GM12874 (cell line): ENCODE results near the gene USP7.

Experiments used
- CTCF ChIP-seq: IDR thresholded peaks from 2 replicates; pipeline ENCODE4 v1.5.1; 2011; ENCODE audit warnings: low read depth, mild to moderate bottlenecking, control low read depth, low read length, moderate library complexity; ENCODE audit not compliant: insufficient read depth

Gene USP7

GRCh38 chr16:8869212-8869987 lies 94.3 kb downstream of the USP7 start:
- peak; percentile 27; the same call in 1 of the 2 replicates for TF ChIP-seq CTCF

GRCh38 chr16:8868416-8869211 lies 95.1 kb downstream of the USP7 start, which contains the start of gene CARHSP1:
Gene CARHSP1, minus strand, starts transcription at chr16:8869006. Its CDS starts 9,678 bp downstream, at chr16:8859328.
- no peak for TF ChIP-seq CTCF

GRCh38 chr16:8867932-8868415 lies 95.7 kb downstream of the USP7 start:
- no peak for TF ChIP-seq CTCF

- no peak for TF ChIP-seq CTCF
Measured at GRCh38 chr16:8867216-8867931, 96.3 kb downstream of the USP7 start.

- TF ChIP-seq CTCF = no peak
Measured at GRCh38 chr16:8866884-8867215, 96.9 kb downstream of the USP7 start.

- TF ChIP-seq CTCF = no peak
Measured at GRCh38 chr16:8866118-8866883, 97.4 kb downstream of the USP7 start.
